Measurements from ENCODE around the gene NAALADL2. TPM values are rescaled to one million over a fixed set of nuclear protein-coding genes. Genes with fewer than 3 reads are reported as not detected.

Gene NAALADL2
- total and polyA plus RNA-seq, 2 of the 8 experiments (the other 6 are each of a cell fraction or from before 2014, with no cell fraction given), result 0.12 to 0.22 TPM

DNA sequence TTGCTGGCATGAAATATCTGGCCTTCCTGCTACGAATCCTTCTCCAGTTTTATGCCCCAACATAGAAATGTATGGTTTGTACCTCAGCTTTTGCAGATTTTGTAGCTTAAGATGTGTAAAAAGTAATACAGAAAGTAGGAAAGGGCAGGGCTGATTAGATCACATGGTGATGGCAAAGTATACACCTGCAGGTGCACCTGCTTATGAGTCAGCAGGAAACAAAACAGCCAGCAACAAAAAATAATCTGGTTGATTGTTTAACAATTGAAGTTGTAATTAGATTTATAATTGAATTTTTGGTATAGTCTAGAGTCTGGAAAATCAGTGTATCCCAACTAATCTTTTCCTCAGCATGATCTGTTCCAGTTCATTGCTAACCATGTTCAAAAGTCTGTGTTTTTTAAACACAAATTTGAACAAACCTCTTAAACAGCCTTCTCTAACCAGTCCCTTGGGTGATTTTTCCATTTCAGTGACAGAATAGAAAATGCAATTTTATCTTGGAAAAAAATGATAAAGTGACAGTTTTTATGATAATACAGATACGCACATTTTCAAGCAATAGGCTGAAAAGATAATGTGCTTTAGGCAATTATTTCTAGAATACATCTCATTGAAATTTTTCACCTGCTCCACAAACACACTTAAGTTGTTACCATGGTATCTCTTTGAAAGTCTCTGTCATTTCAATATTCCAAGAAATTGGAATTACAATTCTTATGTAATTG is 477.4 kb downstream of the NAALADL2 start (continued):
- no peak for TF ChIP-seq SUZ12 (IDR thresholded peaks at IDR 0.05; ENCODE audit: low read length)
- TF ChIP-seq KDM5A (IDR thresholded peaks at IDR 0.05; ENCODE audit: low read length), result no peak
- TF ChIP-seq PHF8 (conservative IDR thresholded peaks at IDR 0.05; ENCODE audit: low read depth, low read length), result no peak
- TF ChIP-seq HDAC6 (IDR thresholded peaks at IDR 0.05; ENCODE audit: low read depth, low read length), result no peak
- no peak for TF ChIP-seq CBX8 (IDR thresholded peaks at IDR 0.05; ENCODE audit: borderline replicate concordance, low read depth, low read length)
- TF ChIP-seq, protein P1, sequence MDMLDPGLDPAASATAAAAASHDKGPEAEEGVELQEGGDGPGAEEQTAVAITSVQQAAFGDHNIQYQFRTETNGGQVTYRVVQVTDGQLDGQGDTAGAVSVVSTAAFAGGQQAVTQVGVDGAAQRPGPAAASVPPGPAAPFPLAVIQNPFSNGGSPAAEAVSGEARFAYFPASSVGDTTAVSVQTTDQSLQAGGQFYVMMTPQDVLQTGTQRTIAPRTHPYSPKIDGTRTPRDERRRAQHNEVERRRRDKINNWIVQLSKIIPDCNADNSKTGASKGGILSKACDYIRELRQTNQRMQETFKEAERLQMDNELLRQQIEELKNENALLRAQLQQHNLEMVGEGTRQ (IDR thresholded peaks at IDR 0.05; ENCODE audit: low read length), result no peak
